Trophoblast cell (in vitro differentiated cells and primary cell): ENCODE data around the gene ATP9B.

Experiments
- DNase-seq, 2 donors: peaks; one replicate each; pipeline ENCODE4 v3.0.0-alpha.2; 2016
- H2AFZ ChIP-seq: 2 replicates; pipeline ENCODE4 v1.6.1; 2013; ENCODE audit warnings: low read length, moderate library complexity, mild to moderate bottlenecking; ENCODE audit not compliant: insufficient read depth, poor library complexity
- H2AK5ac ChIP-seq: 2 replicates; pipeline ENCODE4 v1.6.1; 2013; ENCODE audit warnings: mild to moderate bottlenecking, low read length
- H2BK120ac ChIP-seq: 2 replicates; pipeline ENCODE4 v1.6.1; 2013; ENCODE audit warnings: low read length, mild to moderate bottlenecking, moderate library complexity; ENCODE audit not compliant: insufficient read depth, poor library complexity
- H2BK12ac ChIP-seq: 2 replicates; pipeline ENCODE4 v1.6.1; 2013; ENCODE audit warnings: mild to moderate bottlenecking, low read length, moderate library complexity
- H2BK5ac ChIP-seq: 2 replicates; pipeline ENCODE4 v1.6.1; 2013; ENCODE audit warnings: low read length, low read depth, moderate library complexity, mild to moderate bottlenecking; ENCODE audit not compliant: poor library complexity
- H3K14ac ChIP-seq: 2 replicates; pipeline ENCODE4 v1.6.1; 2013; ENCODE audit warnings: mild to moderate bottlenecking, low read length
- H3K18ac ChIP-seq: 2 replicates; pipeline ENCODE4 v1.6.1; 2013; ENCODE audit warnings: mild to moderate bottlenecking, low read length
- H3K23ac ChIP-seq: 2 replicates; pipeline ENCODE4 v1.6.1; 2013; ENCODE audit warnings: low read length
- H3K27ac ChIP-seq: 2 replicates; pipeline ENCODE4 v1.5.1; 2013; ENCODE audit warnings: low read depth, mild to moderate bottlenecking, inconsistent platforms, low read length, moderate library complexity
- H3K27me3 ChIP-seq: 2 replicates; pipeline ENCODE4 v1.6.1; 2013; ENCODE audit warnings: inconsistent platforms, mild to moderate bottlenecking, low read length, moderate library complexity; ENCODE audit not compliant: insufficient read depth
- H3K36me3 ChIP-seq, 2 experiments: 1 replicate in 1 of 2; 2 replicates in 1 of 2; pipeline ENCODE4 v1.6.1; 2013; ENCODE audit warnings: low read length in 2 of 2, mild to moderate bottlenecking in 2 of 2, moderate library complexity in 1 of 2; ENCODE audit not compliant: insufficient read depth in 2 of 2, control insufficient read depth in 1 of 2
- H3K4ac ChIP-seq: 2 replicates; pipeline ENCODE4 v1.6.1; 2013; ENCODE audit warnings: low read depth, mild to moderate bottlenecking, low read length, moderate library complexity
- H3K4me1 ChIP-seq, 2 experiments: 1 replicate in 1 of 2; 2 replicates in 1 of 2; pipeline ENCODE4 v1.6.1; 2013; ENCODE audit warnings: low read length in 2 of 2, mild to moderate bottlenecking in 2 of 2, moderate library complexity in 1 of 2; ENCODE audit not compliant: insufficient read depth in 2 of 2, control insufficient read depth in 1 of 2
- H3K4me2 ChIP-seq: 2 replicates; pipeline ENCODE4 v1.6.1; 2013; ENCODE audit warnings: inconsistent platforms, mild to moderate bottlenecking, low read length, moderate library complexity
- H3K4me3 ChIP-seq: 2 replicates; pipeline ENCODE4 v1.5.1; 2013; ENCODE audit warnings: mild to moderate bottlenecking, low read depth, low read length, inconsistent platforms
- H3K79me1 ChIP-seq: one replicate; pipeline ENCODE4 v1.6.1; 2013; ENCODE audit warnings: low read length
- H3K79me2 ChIP-seq: 2 replicates; pipeline ENCODE4 v1.6.1; 2013; ENCODE audit warnings: low read length, mild to moderate bottlenecking; ENCODE audit not compliant: control insufficient read depth, insufficient read depth, poor library complexity
- H3K9ac ChIP-seq: 2 replicates; pipeline ENCODE4 v1.6.1; 2013; ENCODE audit warnings: mild to moderate bottlenecking, low read length
- H3K9me3 ChIP-seq: 2 replicates; pipeline ENCODE4 v1.6.1; 2013; ENCODE audit warnings: low read depth, mild to moderate bottlenecking, control low read depth, inconsistent platforms, low read length; ENCODE audit not compliant: insufficient read depth
- H4K12ac ChIP-seq: 2 replicates; pipeline ENCODE4 v1.6.1; 2013; ENCODE audit warnings: low read depth, mild to moderate bottlenecking, low read length, moderate library complexity
- H4K8ac ChIP-seq: 2 replicates; pipeline ENCODE4 v1.6.1; 2013; ENCODE audit warnings: low read depth, mild to moderate bottlenecking, low read length, moderate library complexity
- H4K91ac ChIP-seq: one replicate; pipeline ENCODE4 v1.6.1; 2013; ENCODE audit warnings: low read depth, mild to moderate bottlenecking, low read length, moderate library complexity
- WGBS: extraction: QIAGEN DNeasy Blood & Tissue Kit; methylation state at CpG from one replicate; pipeline ENCODE4 v1.1.7; 2013; ENCODE audit warnings: missing lambda C conversion rate; ENCODE audit not compliant: insufficient read length, insufficient coverage; ENCODE audit errors: extremely low coverage; 5-methylcytosine and 5-hydroxymethylcytosine counted together

The ATP9B gene

DNA sequence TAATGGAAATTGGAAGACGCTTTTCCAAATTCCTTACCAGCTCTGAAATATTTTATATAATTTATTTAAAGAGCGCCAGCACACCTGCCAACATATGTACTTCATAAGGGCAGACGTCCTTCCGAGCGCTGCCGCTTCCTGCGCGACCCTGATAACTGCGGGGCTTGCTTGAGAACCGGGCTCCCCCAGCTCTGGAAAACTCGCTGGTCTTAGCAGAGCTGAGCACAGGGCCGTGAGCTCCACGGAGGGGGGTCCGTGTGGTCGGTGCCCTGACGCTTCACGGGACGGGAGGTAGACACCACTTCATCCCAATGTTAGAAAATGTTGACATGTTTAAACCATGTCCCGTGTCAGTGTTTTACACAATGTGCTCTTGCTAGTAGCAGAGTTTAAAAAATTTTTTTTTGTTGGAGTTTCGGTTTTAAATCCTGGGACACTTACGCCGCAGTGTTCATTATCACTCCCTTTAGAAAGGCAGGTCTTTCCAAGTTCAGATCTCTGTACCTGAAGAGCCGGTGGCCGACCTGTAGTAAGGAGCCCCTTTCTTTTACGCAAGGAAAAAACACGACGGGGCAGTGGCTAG is 328.1 kb downstream of the ATP9B start:
- Histone ChIP-seq H3K79me1 (no peaks in the 10 kb centered on the region), H3K14ac (no peak overlapping the region), H3K27me3 (peaks cover 64% of the 10 kb centered on the region), H2AK5ac (no peak overlapping the region), H2BK120ac (no peak overlapping the region), H4K91ac (no peak overlapping the region), H3K18ac (no peak overlapping the region), H4K8ac (no peak overlapping the region), H4K12ac (no peak overlapping the region), H3K9ac (no peak overlapping the region), H3K79me2 (peaks cover 1% of the 10 kb centered on the region), H3K4ac (no peak overlapping the region), H2AFZ (no peak overlapping the region), H3K27ac (no peak overlapping the region), H3K36me3 (no peaks in the 10 kb centered on the region), H2BK5ac (no peak overlapping the region), H3K4me2 (no peak overlapping the region), H3K4me1 (peaks cover 0 to 9% of the 10 kb centered on the region in 2 experiments), H3K4me3 (no peak overlapping the region), H3K9me3 (no peaks in the 10 kb centered on the region), H2BK12ac (no peak overlapping the region), H3K23ac (no peak overlapping the region)
- no peak for DNase-seq
- WGBS: no CpG with 5 or more reads among the region's 27 CpGs

DNA sequence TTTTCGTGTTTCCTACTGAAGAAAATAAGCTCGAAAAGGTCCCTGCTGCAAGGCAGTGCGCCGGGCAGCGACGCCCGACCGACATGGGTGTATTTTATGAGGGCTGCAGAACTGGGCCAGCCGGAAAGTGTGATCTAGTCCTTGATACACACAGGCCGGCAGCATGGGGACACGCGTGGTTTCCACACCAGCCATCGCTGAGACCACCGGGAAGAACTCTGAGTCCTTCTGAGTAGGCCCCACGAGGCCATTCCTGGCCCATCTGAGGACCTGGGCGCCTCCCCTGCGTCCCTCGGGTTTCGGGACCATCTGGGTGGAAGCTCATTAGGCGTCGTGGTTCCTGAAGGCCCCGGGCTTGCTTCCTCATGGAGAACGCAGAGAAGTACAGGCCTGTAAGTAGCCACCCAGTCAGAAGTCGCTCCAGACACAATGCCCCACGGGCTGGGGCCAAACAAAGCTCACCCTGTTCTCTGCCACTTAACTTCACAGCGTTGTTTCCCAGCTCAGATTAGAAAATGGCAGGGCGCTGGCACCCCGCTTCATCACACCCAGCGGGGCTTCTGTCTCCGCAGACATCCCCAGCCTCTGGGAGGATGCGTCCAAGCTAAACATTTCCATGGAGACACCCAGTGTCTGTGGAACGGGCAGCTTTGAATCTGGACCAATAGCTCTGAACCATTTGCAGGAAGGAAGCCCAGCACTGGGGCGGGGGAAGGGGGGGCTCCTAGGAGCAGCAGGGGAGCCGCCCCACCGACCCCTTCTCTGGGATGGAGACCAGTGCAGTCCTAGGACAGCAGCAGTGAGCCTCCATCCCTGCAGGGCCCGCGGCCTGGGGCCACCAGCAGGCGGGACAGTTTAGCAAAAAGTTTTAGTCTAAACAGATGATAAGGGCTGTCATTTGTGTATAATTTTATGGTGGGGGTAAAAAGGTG is 328.9 kb downstream of the ATP9B start:
- H3K36me3 ChIP-seq: no peaks in the 10 kb centered on the region
- H4K12ac ChIP-seq: no peak overlapping the region
- H2AFZ ChIP-seq: no peak overlapping the region
- no peak overlapping the region for H3K14ac ChIP-seq
- DNase-seq: no peak
- no peak overlapping the region for H3K27ac ChIP-seq
- H3K27me3 ChIP-seq: peaks cover 61% of the 10 kb centered on the region
- H4K91ac ChIP-seq: no peak overlapping the region
- H3K4me2 ChIP-seq: no peak overlapping the region
- no peak overlapping the region for H4K8ac ChIP-seq
- H3K9ac ChIP-seq: no peak overlapping the region
- no peak overlapping the region for H3K4me3 ChIP-seq
- H2BK5ac ChIP-seq: no peak overlapping the region
- H3K79me1 ChIP-seq: no peaks in the 10 kb centered on the region
- WGBS: no CpG with 5 or more reads among the region's 38 CpGs
- H3K23ac ChIP-seq: no peak overlapping the region
- no peaks in the 10 kb centered on the region for H3K9me3 ChIP-seq
- H2BK12ac ChIP-seq: no peak overlapping the region
- H3K79me2 ChIP-seq: peaks cover 1% of the 10 kb centered on the region
- peaks cover 0 to 12% of the 10 kb centered on the region in 2 experiments for H3K4me1 ChIP-seq
- no peak overlapping the region for H2AK5ac ChIP-seq
- no peak overlapping the region for H2BK120ac ChIP-seq
- H3K4ac ChIP-seq: no peak overlapping the region
- no peak overlapping the region for H3K18ac ChIP-seq

DNA sequence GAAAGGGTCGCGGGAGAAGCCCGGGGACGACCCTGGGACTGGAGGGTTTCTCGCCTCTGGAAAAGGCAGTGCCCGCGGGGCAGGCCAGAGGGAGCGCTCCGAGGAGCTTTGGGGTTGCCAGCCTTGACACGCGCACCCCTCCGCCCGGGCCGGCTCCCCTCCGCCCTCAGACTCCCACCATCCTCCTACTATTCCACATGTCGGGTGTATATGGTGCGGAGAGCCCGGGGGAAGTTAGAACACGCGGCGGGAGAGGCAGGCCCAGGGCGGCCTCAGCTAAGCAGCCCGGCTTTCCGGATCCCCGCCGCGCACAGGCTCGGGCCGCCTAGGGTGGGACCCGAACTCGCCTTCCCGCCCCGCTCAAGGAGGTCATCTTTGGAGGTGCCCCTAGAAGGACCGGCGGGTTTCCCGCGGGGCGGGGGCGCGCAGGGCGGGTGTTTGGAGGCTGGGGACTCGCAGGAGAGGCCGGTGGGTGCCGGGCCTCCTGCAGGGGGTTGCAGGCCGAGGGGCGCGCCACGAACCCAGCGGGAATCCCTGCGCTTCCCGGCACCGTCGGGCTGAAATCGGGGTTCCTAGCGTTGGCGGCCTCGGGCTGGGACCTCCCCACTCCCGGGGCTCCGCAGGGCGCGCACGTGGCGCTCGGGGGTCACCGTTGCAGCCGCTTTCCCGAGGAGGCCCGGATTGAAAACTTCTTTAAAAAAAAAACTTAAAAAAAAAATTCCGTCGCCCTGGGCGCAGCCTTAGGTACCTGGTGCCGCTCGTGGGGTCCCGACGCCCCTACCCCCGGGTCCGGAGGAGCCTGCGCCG is 330.3 kb downstream of the ATP9B start:
- Histone ChIP-seq H4K12ac (no peak overlapping the region), H3K14ac (peak overlapping the region; percentile 32), H3K4me2 (peak overlapping the region; percentile 87)

DNA sequence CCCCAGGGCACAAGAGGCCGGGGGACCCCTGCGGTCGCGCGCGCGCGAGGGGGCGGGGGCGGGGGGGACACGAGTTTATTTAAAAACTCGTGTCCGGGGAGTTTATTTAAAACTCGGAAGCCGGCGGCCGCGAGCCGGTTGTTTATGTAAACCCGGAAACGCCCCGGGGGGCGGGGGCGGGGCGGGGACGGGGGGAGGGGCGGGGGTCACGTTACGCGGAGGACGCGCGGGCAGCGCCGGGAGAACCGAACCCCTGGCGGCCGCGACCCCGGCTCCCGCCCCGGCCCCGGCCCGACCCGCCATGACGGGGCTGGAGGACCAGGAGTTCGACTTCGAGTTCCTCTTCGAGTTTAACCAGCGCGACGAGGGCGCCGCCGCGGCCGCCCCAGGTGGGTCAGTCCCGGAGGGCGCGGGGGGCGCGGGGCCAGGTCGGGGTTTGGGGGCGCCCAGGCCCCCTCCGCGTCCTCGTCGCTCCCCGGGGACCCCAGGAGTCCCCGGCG is 330.9 kb downstream of the ATP9B start:
- peak overlapping the region; percentile 87 for H3K4me2 ChIP-seq
- no CpG with 5 or more reads among the region's 71 CpGs for WGBS
- no peak overlapping the region for H3K27ac ChIP-seq
- H4K12ac ChIP-seq: no peak overlapping the region
- H3K36me3 ChIP-seq: no peaks in the 10 kb centered on the region
- peak overlapping the region; percentile 43 for H2AFZ ChIP-seq
- H2BK12ac ChIP-seq: no peak overlapping the region
- no peak overlapping the region for H3K4ac ChIP-seq
- peaks cover 3 to 11% of the 10 kb centered on the region in 2 experiments for H3K4me1 ChIP-seq
- DNase-seq: peak in 1 of 2 donors; percentile 55
- H3K23ac ChIP-seq: no peak overlapping the region
- H3K27me3 ChIP-seq: peaks cover 42% of the 10 kb centered on the region
- H3K14ac ChIP-seq: peak overlapping the region; percentile 64
- peak overlapping the region; percentile 42 for H4K91ac ChIP-seq
- no peak overlapping the region for H3K18ac ChIP-seq
- peak overlapping the region; percentile 69 for H3K4me3 ChIP-seq
- no peak overlapping the region for H3K9ac ChIP-seq
- H3K9me3 ChIP-seq: no peaks in the 10 kb centered on the region
- H2BK5ac ChIP-seq: no peak overlapping the region
- H3K79me1 ChIP-seq: no peaks in the 10 kb centered on the region
- H2BK120ac ChIP-seq: no peak overlapping the region
- peak overlapping the region; percentile 68 for H4K8ac ChIP-seq
- H2AK5ac ChIP-seq: no peak overlapping the region
- peaks cover 1% of the 10 kb centered on the region for H3K79me2 ChIP-seq

More for the DNA sequence above, 330.3 kb downstream of the ATP9B start:
- peaks cover 48% of the 10 kb centered on the region for H3K27me3 ChIP-seq
- no peak overlapping the region for H2AK5ac ChIP-seq
- no peaks in the 10 kb centered on the region for H3K9me3 ChIP-seq
- H3K27ac ChIP-seq: no peak overlapping the region
- no peak overlapping the region for H3K4ac ChIP-seq
- H3K36me3 ChIP-seq: no peaks in the 10 kb centered on the region
- no peak overlapping the region for H3K18ac ChIP-seq
- H3K23ac ChIP-seq: no peak overlapping the region
- no peak overlapping the region for H3K9ac ChIP-seq
- H2BK5ac ChIP-seq: no peak overlapping the region
- no peak for DNase-seq
- no CpG with 5 or more reads among the region's 79 CpGs for WGBS
- H3K4me3 ChIP-seq: peak overlapping the region; percentile 66
- H4K8ac ChIP-seq: peak overlapping the region; percentile 41
- peaks cover 1% of the 10 kb centered on the region for H3K79me2 ChIP-seq
- H2BK12ac ChIP-seq: no peak overlapping the region
- no peak overlapping the region for H2BK120ac ChIP-seq
- no peak overlapping the region for H2AFZ ChIP-seq
- H3K4me1 ChIP-seq: peaks cover 1 to 13% of the 10 kb centered on the region in 2 experiments
- no peaks in the 10 kb centered on the region for H3K79me1 ChIP-seq
- H4K91ac ChIP-seq: peak overlapping the region; percentile 42
